Cardiac septum (tissue), 1 donor: ENCODE data around the gene ALDH6A1. TPM values are rescaled to one million over a fixed set of nuclear protein-coding genes. Genes with fewer than 3 reads are reported as not detected.
A peak's percentile ranks its signal among the peaks of the same experiment; 100 is the strongest.

Experiments used
- DNase-seq: peaks from one replicate; pipeline ENCODE4 v3.0.0-alpha.2; 2020; ENCODE audit warnings: low spot score
- intact Hi-C: fragments of 100-400 bp; cut with DNase I; formaldehyde crosslinking; loops from one replicate; pipeline ENCODE4 v1.14.0; 2022
- total RNA-seq: library from RNA; stranded (reverse); fragmentation: NEBNext Ultra II Directional; extraction: Animal tissue kit (Norgen Biotek cat#: 25700); gene quantifications from one replicate; pipeline ENCODE4 v1.2.1, GENCODE V29; 2021
- donor health status: DM: no; HTN: no; CAD: no.

The ALDH6A1 gene
- total RNA-seq, 1 donor from 2014 or later = 67.8 TPM

- intact Hi-C loops = no loop called here
These were observed 19.8 kb downstream of the ALDH6A1 start for GRCh38 chr14:74064426-74064825.

GRCh38 chr14:74062809-74063150 lies 21.5 kb downstream of the ALDH6A1 start:
- DNase-seq = no peak
- intact Hi-C loops = no loop called here

More at GRCh38 chr14:74064426-74064825, 19.8 kb downstream of the ALDH6A1 start:
- DNase-seq = no peak

- DNase-seq = no peak
- intact Hi-C loops = no loop called here
These were observed 34.3 kb downstream of the ALDH6A1 start for GRCh38 chr14:74049876-74050495.

DNA sequence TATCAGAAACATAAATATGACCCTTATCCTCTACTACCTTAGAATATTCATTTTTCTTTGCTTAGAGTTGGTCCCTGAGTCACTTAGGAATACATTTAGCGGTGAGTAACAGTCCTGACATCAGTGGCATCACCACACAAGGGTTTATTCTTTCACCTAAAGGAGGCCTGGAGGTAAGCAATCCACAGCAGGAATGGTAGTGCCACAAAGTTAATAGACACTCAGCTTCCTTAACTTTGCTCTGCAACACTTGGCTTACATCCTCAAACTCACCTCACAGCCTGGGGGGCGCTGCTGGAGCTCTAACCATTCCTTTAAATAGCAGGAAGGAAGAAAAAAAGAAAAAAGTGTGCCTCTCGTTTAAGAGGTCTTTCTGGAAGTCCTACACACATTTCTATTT lies 36.0 kb downstream of the ALDH6A1 start:
- intact Hi-C loops = no loop called here
- DNase-seq = no peak

GRCh38 chr14:74045522-74045921 lies 38.7 kb downstream of the ALDH6A1 start:
- no peak for DNase-seq
- intact Hi-C loops = no loop called here

- DNase-seq = no peak
- intact Hi-C loops = no loop called here
These were observed 42.0 kb downstream of the ALDH6A1 start for GRCh38 chr14:74042296-74042695.

DNA sequence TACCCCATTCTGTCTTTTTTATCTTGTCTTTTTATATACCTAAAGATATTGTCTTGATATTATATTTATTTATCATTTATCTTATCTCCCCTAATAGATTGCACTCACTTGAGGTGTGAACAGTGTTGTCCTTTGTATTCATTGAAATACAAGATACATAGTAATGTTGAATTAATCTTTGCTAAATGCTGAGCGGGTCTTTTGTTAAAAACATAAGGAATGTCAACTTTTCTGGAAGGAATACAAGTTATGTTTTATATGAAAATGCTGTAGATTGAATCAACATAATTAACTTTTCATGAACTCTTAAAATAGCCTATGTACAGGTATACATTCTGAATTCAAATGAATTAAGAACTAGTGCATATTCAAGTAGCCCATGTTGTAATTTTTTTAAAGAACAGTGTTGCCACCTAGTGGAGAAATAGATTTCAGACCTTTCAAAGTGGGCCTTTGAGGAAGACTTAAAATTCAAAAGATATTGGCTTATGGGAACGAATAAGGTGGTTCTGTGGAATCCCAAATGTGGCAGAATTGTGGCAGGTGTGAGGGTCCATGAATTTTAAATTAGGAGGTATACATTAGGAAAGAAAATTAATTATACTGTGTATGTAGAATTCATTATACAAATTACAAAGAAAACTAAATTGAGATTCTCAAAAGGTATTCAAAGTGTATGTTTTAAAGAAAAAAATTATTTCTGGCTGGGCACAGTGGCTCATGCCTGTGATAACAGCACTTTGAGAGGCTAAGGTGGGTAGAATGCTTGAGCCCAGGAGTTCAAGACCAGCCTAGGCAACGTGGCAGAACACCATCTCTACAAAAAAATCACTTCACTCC lies 46.0 kb downstream of the ALDH6A1 start:
- intact Hi-C loops = no loop called here
- DNase-seq = no peak

DNA sequence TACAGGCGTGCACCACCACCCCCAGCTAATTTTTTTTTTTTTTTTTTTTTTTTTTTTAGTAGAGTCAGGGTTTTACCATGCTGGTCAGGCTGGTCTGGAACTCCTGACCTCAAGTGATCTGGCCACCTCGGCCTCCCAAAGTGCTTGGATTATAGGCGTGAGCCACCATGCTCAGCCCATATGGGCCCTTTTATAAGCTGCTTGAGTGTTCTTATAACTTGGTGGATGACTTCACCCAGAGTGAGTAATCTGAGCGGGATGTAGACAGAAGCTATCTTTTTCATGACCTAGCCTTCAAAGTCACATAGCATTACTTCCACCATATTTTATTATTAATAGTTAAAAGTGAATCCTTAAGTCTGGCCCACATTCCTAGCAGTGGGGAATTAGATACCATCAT lies 48.7 kb downstream of the ALDH6A1 start:
- intact Hi-C loops = no loop called here
- no peak for DNase-seq

GRCh38 chr14:74034572-74034971 lies 49.7 kb downstream of the ALDH6A1 start:
- no peak for DNase-seq
- intact Hi-C loops = no loop called here

GRCh38 chr14:74029136-74029535 lies 55.1 kb downstream of the ALDH6A1 start:
- no peak for DNase-seq

DNA sequence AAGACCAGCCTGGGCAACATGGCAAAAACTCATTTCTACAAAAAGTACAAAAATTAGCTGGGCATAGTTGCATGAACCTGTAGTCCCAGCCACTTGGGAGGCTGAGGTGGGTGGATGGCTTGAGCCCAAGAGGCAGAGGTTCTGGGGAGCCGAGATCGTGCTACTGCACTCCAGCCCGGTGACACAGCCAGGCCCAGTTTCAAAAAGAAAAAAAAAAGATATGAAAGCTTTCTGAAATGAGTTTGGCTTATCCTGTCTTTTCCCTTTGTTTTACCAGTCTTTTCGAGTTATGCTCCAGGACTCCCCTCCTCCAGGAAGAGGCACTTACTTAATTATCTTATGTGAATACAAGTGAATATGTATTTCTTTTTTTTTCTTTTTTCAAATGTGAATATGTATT lies 61.9 kb downstream of the ALDH6A1 start:
- intact Hi-C loops = no loop called here
- no peak for DNase-seq

More at GRCh38 chr14:74029136-74029535, 55.1 kb downstream of the ALDH6A1 start:
- intact Hi-C loops = no loop called here

DNA sequence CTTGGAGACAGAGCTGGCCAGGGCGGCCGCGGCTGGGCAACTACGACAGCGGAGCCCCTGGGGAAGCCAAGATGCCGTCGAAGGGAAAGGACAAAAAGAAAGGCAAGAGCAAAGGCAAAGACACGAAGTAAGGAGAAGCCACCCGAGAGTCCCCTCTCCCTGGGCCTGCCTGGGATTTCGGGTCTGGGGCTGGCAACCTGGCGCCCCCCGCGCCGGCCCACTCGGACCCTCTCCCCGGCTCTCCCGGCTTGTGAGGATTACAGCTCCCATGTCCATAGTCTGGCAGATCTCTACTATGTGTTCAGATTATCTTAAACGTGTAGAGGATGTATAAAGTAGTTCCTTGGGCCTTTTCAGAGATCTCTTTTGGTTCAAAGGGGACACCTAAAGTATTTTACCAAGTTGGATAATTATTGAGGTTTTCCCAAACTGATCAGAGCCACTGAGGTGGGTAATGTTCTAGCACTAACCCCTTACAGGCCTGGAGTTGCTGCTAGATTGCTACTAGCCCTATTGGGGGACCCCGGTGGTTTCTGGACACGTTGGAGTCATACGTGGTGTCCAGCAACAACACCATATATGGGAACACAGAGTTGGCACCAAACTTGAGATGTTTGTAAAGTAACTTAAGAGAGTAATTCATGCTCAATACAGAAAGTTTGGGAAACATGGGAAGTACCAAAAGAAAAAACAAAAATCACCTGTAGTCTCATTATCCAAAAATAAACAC lies 64.7 kb downstream of the ALDH6A1 start:
- no peak for DNase-seq
- intact Hi-C loops = loop anchor here (1.0 kb wide), 1 partner anchor 69 kb away; the partner anchor contains the start of genes COQ6 and FAM161B

GRCh38 chr14:74018586-74019407 lies 65.5 kb downstream of the ALDH6A1 start, which contains the start of the genes BBOF1 and ENTPD5:
TSS of gene BBOF1 (plus strand) at chr14:74019349. CDS start at chr14:74019479, 130 bp downstream.
TSS of gene ENTPD5 (minus strand) at chr14:74019288. CDS start at chr14:73988102, 31,186 bp downstream.
- peak; percentile 94 for DNase-seq
- intact Hi-C loops = loop anchor here (1.0 kb wide), 1 partner anchor 68 kb away; the partner anchor contains the start of genes COQ6 and FAM161B

DNA sequence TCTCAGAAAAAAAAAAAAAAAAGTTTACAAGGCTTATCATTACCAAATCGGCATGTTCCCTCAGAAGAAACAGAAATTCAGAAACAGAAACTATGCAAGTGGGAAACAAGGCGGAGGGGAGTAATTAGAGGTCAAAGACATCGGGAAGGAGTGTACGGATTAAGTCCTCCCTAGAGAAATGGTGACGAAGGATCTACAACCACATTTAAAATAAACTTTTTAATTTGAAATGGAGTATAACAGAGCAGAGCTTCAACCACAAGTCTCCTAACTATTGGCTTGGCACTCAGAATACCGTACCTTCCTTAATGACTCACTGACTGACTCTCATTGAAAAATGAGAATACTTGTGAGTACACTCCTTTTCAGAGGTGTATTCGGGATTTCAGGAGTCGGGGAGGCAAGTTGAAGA lies 66.1 kb downstream of the ALDH6A1 start:
- intact Hi-C loops = no loop called here

GRCh38 chr14:74015963-74016362 lies 68.3 kb downstream of the ALDH6A1 start:
- DNase-seq = no peak
- intact Hi-C loops = no loop called here

More for the DNA sequence above, 66.1 kb downstream of the ALDH6A1 start:
- no peak for DNase-seq

GRCh38 chr14:74015176-74015575 lies 69.1 kb downstream of the ALDH6A1 start:
- intact Hi-C loops = no loop called here
- no peak for DNase-seq

GRCh38 chr14:74014299-74014698 lies 70.0 kb downstream of the ALDH6A1 start:
- intact Hi-C loops = no loop called here
- DNase-seq = no peak

- DNase-seq = no peak
- intact Hi-C loops = no loop called here
These were observed 75.3 kb downstream of the ALDH6A1 start for GRCh38 chr14:74008843-74009499.
